ENCODE measurements around the gene TPM1. TPM values are rescaled to one million over a fixed set of nuclear protein-coding genes. Genes with fewer than 3 reads are reported as not detected.

Gene TPM1
- total RNA-seq, 1 experiment from 2014 or later = 22.5 TPM

DNA sequence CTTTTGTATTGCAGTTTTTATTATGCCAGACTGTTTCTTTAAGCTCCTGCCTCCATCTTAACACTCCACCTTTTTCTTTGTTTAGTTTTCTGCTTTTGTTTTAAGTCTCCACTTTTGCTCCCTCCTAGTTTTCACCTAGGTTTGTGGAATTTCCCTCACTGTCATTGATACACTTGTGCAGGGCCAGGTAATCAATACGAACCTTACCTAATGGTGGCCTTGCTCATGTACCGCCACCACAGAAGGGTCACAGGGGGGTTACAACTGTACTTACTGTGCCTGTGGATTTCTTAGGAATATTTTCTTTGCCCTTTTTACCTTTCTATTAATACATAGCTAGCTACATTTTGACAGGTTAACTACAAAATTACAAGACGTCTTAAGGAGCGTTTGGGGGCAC is 43.4 kb upstream of the TPM1 start:
- H2AFZ ChIP-seq (ENCODE audit: low read depth, low read length, poor library complexity, severe bottlenecking) = no peak overlapping the region
- no peaks in the 10 kb centered on the region for H3K4me1 ChIP-seq (ENCODE audit: control insufficient read depth in 1 of 2, insufficient read depth in 2 of 2, low read length in 2 of 2)
- no peaks in the 10 kb centered on the region for H4K20me1 ChIP-seq (ENCODE audit: insufficient read depth)
- ChIA-PET RAD21 (ENCODE audit: low non-redundant PET in 1 of 2, low total read pairs in 2 of 2, uncharacterized antibody in 2 of 2, unreplicated experiment in 2 of 2) (no interaction called here), POLR2A (no interaction called here), CTCF (no interaction called here)
- no peaks in the 10 kb centered on the region for H3K36me3 ChIP-seq (ENCODE audit: control insufficient read depth in 1 of 2, insufficient read depth in 2 of 2, low read length in 2 of 2)
- no peaks in the 10 kb centered on the region for H3K9me2 ChIP-seq (ENCODE audit: insufficient read depth)
- DNase-seq (ENCODE audit: low read depth, low spot score) (no peak), ATAC-seq (no peak)
- H3K9me3 ChIP-seq (ENCODE audit: control insufficient read depth in 1 of 2, insufficient read depth in 1 of 2, low read depth in 1 of 2, low read length in 2 of 2) = no peaks in the 10 kb centered on the region
- H3K27me3 ChIP-seq (ENCODE audit: insufficient read depth, low read length) = no peaks in the 10 kb centered on the region
- no peak overlapping the region for H3K9ac ChIP-seq (ENCODE audit: low read length)
- no peak for TF ChIP-seq EZH2 (IDR thresholded peaks at IDR 0.05)
- no peak for TF ChIP-seq TCF7L2 (IDR thresholded peaks at IDR 0.05; ENCODE audit: borderline replicate concordance, extremely low read depth, insufficient read depth, insufficient read length)
- no peak for TF ChIP-seq POLR2A (IDR thresholded peaks at IDR 0.05; ENCODE audit: borderline replicate concordance, extremely low read depth, insufficient read depth, insufficient read length)
- TF ChIP-seq CEBPB (IDR thresholded peaks at IDR 0.05; ENCODE audit: low read depth) = no peak
- TF ChIP-seq, protein P1, sequence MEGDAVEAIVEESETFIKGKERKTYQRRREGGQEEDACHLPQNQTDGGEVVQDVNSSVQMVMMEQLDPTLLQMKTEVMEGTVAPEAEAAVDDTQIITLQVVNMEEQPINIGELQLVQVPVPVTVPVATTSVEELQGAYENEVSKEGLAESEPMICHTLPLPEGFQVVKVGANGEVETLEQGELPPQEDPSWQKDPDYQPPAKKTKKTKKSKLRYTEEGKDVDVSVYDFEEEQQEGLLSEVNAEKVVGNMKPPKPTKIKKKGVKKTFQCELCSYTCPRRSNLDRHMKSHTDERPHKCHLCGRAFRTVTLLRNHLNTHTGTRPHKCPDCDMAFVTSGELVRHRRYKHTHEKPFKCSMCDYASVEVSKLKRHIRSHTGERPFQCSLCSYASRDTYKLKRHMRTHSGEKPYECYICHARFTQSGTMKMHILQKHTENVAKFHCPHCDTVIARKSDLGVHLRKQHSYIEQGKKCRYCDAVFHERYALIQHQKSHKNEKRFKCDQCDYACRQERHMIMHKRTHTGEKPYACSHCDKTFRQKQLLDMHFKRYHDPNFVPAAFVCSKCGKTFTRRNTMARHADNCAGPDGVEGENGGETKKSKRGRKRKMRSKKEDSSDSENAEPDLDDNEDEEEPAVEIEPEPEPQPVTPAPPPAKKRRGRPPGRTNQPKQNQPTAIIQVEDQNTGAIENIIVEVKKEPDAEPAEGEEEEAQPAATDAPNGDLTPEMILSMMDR (IDR thresholded peaks at IDR 0.05 in 2 of 3, conservative IDR thresholded peaks at IDR 0.05 in 1 of 3; ENCODE audit: borderline replicate concordance in 1 of 3, insufficient read depth in 1 of 3, low read depth in 2 of 3, low read length in 2 of 3) = no peak
- TF ChIP-seq ELF1 (IDR thresholded peaks at IDR 0.05; ENCODE audit: borderline replicate concordance, low read depth) = no peak
- TF ChIP-seq, protein P2, sequence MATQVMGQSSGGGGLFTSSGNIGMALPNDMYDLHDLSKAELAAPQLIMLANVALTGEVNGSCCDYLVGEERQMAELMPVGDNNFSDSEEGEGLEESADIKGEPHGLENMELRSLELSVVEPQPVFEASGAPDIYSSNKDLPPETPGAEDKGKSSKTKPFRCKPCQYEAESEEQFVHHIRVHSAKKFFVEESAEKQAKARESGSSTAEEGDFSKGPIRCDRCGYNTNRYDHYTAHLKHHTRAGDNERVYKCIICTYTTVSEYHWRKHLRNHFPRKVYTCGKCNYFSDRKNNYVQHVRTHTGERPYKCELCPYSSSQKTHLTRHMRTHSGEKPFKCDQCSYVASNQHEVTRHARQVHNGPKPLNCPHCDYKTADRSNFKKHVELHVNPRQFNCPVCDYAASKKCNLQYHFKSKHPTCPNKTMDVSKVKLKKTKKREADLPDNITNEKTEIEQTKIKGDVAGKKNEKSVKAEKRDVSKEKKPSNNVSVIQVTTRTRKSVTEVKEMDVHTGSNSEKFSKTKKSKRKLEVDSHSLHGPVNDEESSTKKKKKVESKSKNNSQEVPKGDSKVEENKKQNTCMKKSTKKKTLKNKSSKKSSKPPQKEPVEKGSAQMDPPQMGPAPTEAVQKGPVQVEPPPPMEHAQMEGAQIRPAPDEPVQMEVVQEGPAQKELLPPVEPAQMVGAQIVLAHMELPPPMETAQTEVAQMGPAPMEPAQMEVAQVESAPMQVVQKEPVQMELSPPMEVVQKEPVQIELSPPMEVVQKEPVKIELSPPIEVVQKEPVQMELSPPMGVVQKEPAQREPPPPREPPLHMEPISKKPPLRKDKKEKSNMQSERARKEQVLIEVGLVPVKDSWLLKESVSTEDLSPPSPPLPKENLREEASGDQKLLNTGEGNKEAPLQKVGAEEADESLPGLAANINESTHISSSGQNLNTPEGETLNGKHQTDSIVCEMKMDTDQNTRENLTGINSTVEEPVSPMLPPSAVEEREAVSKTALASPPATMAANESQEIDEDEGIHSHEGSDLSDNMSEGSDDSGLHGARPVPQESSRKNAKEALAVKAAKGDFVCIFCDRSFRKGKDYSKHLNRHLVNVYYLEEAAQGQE (IDR thresholded peaks at IDR 0.05; ENCODE audit: low read depth) = no peak
- no peak for TF ChIP-seq SP1 (IDR thresholded peaks at IDR 0.05; ENCODE audit: low read depth)
- TF ChIP-seq, protein P3, sequence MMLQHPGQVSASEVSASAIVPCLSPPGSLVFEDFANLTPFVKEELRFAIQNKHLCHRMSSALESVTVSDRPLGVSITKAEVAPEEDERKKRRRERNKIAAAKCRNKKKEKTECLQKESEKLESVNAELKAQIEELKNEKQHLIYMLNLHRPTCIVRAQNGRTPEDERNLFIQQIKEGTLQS (IDR thresholded peaks at IDR 0.05) = no peak
- TF ChIP-seq EGR1 (IDR thresholded peaks at IDR 0.05; ENCODE audit: low read depth) = no peak
- TF ChIP-seq, protein P4, sequence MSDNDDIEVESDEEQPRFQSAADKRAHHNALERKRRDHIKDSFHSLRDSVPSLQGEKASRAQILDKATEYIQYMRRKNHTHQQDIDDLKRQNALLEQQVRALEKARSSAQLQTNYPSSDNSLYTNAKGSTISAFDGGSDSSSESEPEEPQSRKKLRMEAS (IDR thresholded peaks at IDR 0.05) = no peak
- no peak for TF ChIP-seq JUND (IDR thresholded peaks at IDR 0.05)
- TF ChIP-seq, protein P5, sequence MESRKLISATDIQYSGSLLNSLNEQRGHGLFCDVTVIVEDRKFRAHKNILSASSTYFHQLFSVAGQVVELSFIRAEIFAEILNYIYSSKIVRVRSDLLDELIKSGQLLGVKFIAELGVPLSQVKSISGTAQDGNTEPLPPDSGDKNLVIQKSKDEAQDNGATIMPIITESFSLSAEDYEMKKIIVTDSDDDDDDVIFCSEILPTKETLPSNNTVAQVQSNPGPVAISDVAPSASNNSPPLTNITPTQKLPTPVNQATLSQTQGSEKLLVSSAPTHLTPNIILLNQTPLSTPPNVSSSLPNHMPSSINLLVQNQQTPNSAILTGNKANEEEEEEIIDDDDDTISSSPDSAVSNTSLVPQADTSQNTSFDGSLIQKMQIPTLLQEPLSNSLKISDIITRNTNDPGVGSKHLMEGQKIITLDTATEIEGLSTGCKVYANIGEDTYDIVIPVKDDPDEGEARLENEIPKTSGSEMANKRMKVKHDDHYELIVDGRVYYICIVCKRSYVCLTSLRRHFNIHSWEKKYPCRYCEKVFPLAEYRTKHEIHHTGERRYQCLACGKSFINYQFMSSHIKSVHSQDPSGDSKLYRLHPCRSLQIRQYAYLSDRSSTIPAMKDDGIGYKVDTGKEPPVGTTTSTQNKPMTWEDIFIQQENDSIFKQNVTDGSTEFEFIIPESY (IDR thresholded peaks at IDR 0.05; ENCODE audit: extremely low read depth, insufficient replicate concordance, low read length) = no peak
- TF ChIP-seq YY1 (IDR thresholded peaks at IDR 0.05; ENCODE audit: extremely low read depth, insufficient replicate concordance, low read depth, low read length) = no peak
- TF ChIP-seq SRF (IDR thresholded peaks at IDR 0.05; ENCODE audit: low read depth) = no peak
- TF ChIP-seq SIN3A (IDR thresholded peaks at IDR 0.05; ENCODE audit: low read depth) = no peak
- TF ChIP-seq EZH2phosphoT487 (IDR thresholded peaks at IDR 0.05; ENCODE audit: borderline replicate concordance) = no peak
- TF ChIP-seq FOSL1 (IDR thresholded peaks at IDR 0.05; ENCODE audit: low read depth) = no peak
- no peak for TF ChIP-seq RAD21 (IDR thresholded peaks at IDR 0.05; ENCODE audit: low read depth)
- no peak for TF ChIP-seq ZFX (IDR thresholded peaks at IDR 0.05)
- intact Hi-C loops (cut with micrococcal nuclease) = no loop called here
- H3K4me3 ChIP-seq (replicated peaks in 1 of 2; ENCODE audit: low read depth in 1 of 2, low read length in 2 of 2) = no peak overlapping the region
- H3K79me2 ChIP-seq (ENCODE audit: insufficient read depth, low read length) = no peaks in the 10 kb centered on the region
- no TSS peak for BruUV-seq (replicated peaks)
- H3K4me2 ChIP-seq (ENCODE audit: low read length) = no peak overlapping the region
- no peak overlapping the region for H3K27ac ChIP-seq (ENCODE audit: low read depth, low read length)

All from HCT116 (cell line).